ENCODE data around the gene IVD.

The IVD gene

DNA sequence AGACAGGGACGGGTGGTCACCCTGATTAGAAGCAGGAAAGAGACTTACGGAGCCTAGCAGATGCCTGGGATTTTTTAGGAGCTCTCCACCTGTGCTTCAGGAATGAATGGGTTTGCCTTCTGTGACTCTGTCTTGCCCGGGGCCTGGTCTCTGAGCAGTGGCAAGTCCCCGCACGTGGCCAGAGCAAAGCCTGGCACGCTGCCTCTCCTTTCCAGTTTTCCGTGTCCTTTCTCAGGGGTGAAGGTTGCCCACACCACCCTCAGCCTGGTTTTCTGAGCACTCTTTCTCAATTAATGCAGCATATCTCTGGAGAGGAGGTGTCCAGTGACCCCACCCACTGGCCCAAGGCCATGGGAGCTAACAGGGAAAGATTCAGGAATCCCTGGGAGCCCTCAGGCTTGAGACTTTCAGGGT, 50.7 kb downstream of the IVD start:
- in situ Hi-C loops (cut with MboI; ENCODE audit: low sequenced_read_pairs): no loop called here

DNA sequence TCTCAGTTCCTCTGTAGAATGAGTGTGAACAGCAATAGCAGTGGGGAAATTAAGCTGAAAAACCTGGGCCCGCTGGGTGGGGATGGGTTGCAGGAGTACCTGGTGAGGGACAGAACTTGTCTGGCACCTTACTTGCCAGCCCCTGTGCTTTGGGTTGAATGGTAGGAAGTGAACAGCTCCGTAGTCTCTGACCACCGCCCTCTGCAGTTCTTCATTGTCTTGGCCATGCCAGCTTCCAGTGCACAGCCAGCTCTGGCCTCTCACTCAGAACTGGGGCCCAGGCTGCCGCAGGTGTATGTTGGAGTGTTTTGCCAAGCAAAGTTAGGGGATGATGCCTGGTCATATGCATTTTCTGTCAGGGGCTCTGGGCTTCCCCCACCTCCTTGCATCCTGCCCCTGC, 51.1 kb downstream of the IVD start:
- in situ Hi-C loops (cut with MboI; ENCODE audit: low sequenced_read_pairs): no loop called here

DNA sequence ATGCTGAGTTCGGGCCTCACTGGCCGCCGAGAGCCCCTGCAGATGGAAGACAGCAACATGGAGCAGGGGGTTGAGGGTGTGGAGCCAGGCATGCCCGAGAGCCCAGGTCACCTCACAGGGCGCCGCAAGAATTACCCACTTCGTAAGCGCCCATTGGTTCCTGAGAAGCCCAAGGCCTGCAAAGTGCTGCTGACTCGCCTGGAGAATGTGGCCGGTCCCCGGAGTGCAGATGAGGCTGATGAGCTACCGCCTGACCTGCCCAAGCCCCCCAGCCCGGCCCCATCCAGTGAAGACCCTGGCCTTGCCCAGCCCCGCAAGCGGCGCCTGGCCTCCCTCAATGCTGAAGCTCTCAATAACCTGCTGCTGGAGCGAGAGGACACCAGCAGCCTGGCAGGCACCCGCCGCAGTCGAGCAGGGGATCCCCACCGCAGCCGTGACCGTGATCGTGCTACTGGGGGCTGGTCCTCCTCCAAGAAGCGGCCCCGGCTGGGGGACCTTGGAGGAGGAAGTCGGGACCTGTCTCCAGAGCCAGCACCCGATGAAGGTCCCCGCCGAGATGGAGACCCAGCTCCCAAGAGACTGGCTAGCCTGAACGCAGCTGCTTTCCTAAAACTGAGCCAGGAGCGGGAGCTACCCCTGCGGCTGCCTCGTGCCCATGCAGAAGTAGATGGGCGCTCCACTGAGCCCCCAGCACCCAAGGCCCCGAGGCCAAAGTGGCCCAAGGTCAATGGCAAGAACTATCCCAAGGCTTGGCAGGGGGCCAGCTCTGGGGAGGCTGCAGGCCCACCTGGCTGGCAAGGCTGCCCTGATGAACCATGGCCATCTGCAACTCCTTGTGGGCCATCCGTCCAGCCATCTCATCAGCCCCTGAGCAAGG, 53.1 kb downstream of the IVD start:
- in situ Hi-C loops (cut with MboI; ENCODE audit: low sequenced_read_pairs): no loop called here

DNA sequence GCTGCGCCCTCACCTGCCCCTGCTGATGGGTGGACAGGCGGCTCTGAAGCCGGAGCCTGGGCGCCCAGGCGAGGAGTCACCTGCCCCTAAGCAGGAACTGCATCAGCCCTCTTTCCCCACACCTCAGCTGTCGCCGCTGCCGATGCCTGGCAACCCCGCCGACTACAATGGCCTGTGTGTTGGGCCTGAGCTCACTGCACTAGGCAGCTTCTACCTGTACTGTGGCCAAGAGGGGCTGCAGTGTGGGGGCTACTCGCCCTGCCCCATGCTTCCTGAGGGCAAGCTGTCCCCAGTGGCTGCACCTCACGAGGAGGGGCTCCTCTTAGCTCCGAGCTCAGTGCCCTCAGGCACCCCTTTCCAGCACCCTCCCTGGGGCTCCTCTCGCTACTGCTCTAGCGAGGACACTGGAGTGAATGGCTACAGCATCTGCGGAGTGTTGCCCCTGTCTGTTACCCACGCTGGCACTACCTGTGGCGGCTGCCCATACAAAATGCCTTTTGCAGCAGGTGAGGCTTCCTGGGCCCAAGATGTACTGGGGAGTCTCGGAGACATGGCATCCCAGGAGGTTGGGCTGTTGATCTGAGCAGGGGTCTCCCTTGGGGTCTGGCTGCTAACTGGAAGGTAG, 53.9 kb downstream of the IVD start:
- in situ Hi-C loops (cut with MboI; ENCODE audit: low sequenced_read_pairs): no loop called here

DNA sequence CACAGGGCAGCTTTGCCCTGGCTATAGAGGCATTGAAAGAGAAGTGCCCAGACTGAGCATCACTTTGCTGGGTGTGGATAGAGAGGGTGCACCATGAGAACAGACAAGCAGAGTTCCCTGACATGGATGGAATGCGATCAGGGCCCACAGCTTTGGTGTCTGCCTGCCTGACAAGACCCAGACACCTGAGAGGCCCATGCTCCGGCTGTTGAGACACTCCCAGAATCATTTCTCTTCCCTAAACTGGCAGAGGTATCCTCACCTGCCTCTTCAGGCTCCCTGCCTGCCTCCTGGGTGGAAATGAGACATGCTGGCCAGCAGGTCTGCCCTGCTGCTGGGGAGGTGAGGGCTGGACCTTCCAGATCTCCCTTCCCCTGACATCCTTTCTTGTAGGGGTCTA, 54.8 kb downstream of the IVD start:
- in situ Hi-C loops (cut with MboI; ENCODE audit: low sequenced_read_pairs): no loop called here

DNA sequence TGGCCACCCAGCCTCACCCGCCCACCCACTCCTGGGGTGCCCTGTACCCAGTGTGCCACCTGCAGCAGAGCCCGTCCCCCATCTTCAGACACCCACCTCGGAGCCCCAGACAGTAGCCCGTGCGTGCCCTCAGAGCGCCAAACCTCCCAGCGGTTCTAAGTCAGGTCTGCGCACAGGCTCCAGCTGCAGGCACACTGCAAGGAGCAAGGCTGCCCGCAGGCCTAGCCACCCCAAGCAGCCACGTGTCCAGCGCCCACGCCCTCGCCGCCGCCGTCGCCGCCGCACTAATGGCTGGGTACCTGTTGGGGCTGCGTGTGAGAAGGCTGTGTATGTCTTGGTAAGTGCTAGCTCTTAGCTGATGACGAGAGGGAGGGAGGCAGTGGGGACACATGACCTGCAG, 56.4 kb downstream of the IVD start:
- in situ Hi-C loops (cut with MboI; ENCODE audit: low sequenced_read_pairs): no loop called here

- in situ Hi-C loops (cut with MboI; ENCODE audit: low sequenced_read_pairs): no loop called here
Observed at GRCh38 chr15:40463279-40463678, 57.7 kb downstream of the IVD start.

- in situ Hi-C loops (cut with MboI; ENCODE audit: low sequenced_read_pairs): no loop called here
Observed at GRCh38 chr15:40463886-40464545, 58.4 kb downstream of the IVD start.

GRCh38 chr15:40464595-40465185, 59.1 kb downstream of the IVD start:
- in situ Hi-C loops (cut with MboI; ENCODE audit: low sequenced_read_pairs): no loop called here

DNA sequence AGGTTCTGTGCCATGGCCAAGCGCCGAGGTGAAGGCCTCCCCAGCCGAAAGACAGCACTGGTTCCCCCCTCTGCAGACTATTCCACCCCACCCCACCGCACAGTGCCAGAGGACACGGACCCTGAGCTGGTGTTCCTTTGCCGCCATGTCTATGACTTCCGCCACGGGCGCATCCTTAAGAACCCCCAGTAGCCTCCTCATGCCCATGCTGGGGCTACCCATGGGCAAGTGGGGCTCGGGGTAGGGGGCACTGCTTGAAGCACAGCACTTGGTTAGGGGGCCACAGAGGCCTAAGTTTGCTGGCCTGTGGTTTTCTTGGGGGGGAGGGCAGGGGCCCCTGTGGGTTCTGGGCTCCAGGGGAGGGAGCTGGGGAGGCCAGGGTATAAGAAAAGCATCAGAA, 60.3 kb downstream of the IVD start:
- in situ Hi-C loops (cut with MboI; ENCODE audit: low sequenced_read_pairs): no loop called here

GRCh38 chr15:40466426-40467260, 61.0 kb downstream of the IVD start:
- in situ Hi-C loops (cut with MboI; ENCODE audit: low sequenced_read_pairs): no loop called here

- in situ Hi-C loops (cut with MboI; ENCODE audit: low sequenced_read_pairs): no loop called here
Observed at GRCh38 chr15:40467261-40467615, 61.6 kb downstream of the IVD start.

GRCh38 chr15:40468898-40469331, 63.3 kb downstream of the IVD start:
- in situ Hi-C loops (cut with MboI; ENCODE audit: low sequenced_read_pairs): no loop called here

DNA sequence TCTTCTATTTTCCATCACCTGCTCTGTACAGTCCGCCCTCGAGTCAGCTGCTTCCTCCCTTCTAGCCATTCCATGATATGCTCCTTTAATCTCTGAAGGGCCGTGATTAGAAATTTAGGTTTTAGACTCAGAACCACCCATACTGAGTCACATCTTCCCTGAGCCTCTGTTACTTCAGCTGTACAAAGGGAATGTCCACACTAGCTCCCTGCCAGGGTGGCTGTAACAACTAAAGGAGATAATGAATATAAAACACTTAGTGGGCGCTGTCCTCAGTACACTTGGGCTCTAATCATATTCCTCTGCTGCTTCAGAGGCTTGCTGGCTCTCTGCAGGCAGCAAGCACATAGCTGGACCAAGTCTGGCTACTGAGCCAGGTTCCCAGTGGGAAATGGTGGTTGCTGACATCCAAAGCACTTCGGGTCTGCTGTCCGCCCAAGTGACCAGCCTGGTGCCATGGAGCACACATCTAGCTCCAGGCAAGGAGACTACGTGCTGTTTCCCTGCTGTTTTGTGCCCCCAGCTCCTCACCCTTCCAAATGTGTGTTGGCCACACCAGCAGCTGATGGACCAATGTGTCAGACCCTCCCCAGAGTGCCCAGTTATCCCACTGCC, 64.3 kb downstream of the IVD start:
- in situ Hi-C loops (cut with MboI; ENCODE audit: low sequenced_read_pairs): no loop called here

- in situ Hi-C loops (cut with MboI; ENCODE audit: low sequenced_read_pairs): no loop called here
Observed at GRCh38 chr15:40470423-40471104, 65.0 kb downstream of the IVD start, which contains the start of gene CHST14. CHST14 (plus strand) TSS chr15:40470984; CDS start chr15:40471214, 230 bp downstream.

Measured in HL-60/S4 treated with phorbol 12-myristate 13-acetate at 8.2 ng/mL for 4 days and 3 days (cell line).